ENCODE results near the gene SCAMP5.

GRCh38 chr15:75030424-75030823 lies 35.1 kb downstream of the SCAMP5 start:
- no peak for TF ChIP-seq EZH2 (IDR thresholded peaks at IDR 0.05; ENCODE audit: low read depth)
- TF ChIP-seq CTCF (conservative IDR thresholded peaks at IDR 0.05), result no peak
